Esophagus muscularis mucosa (tissue), 4 donors: Measurements from ENCODE around the gene HLA-DPA1.

Source experiments
- CTCF ChIP-seq, 3 experiments: fragments of 200-600 bp in 2 of 3; fragments of 450-650 bp in 1 of 3; sonication (generic) in 2 of 3; IDR thresholded peaks; one replicate each; pipeline ENCODE4 v1.5.1; 2017 to 2019; ENCODE audit warnings: antibody characterized with exemption in 3 of 3, mild to moderate bottlenecking in 2 of 3, moderate library complexity in 1 of 3
- EP300 ChIP-seq: sonication (generic); formaldehyde crosslinking; IDR thresholded peaks from one replicate; pipeline ENCODE4 v1.6.1; 2017; ENCODE audit warnings: antibody characterized with exemption
- POLR2A ChIP-seq: fragments of 450-650 bp; IDR thresholded peaks from one replicate; pipeline ENCODE4 v1.6.1; 2017; ENCODE audit warnings: antibody characterized with exemption, moderate library complexity, mild to moderate bottlenecking, low read depth
- POLR2AphosphoS5 ChIP-seq, 2 donors: sonication (generic); formaldehyde crosslinking; IDR thresholded peaks; one replicate each; pipeline ENCODE4 v1.6.1; 2017; ENCODE audit warnings: antibody characterized with exemption in 2 of 2

GRCh38 chr6:33112148-33112547 lies 38.7 kb upstream of the HLA-DPA1 start:
- TF ChIP-seq CTCF (IDR thresholded peaks at IDR 0.05) (no peak), POLR2A (no peak), POLR2AphosphoS5 (IDR thresholded peaks at IDR 0.05) (no peak), EP300 (no peak)
